Uterus (tissue), 4 donors: ENCODE results near the gene TMEM47. TPM values are rescaled to one million over a fixed set of nuclear protein-coding genes. Genes with fewer than 3 reads are reported as not detected.

Experiments
- DNase-seq, 2 donors: peaks; one replicate each; pipeline ENCODE4 v3.0.0-alpha.2; 2019 to 2020
- H3K27ac ChIP-seq, 2 donors: fragments of 200-600 bp; sonication (generic); 1 replicate in 1 of 2; 2 replicates in 1 of 2; pipeline ENCODE4 v1.5.1; 2016 to 2018
- H3K27me3 ChIP-seq, 2 donors: fragments of 200-600 bp; sonication (generic); one replicate each; pipeline ENCODE4 v1.5.1; 2018 to 2019; ENCODE audit warnings: control low read depth in 1 of 2
- H3K36me3 ChIP-seq, 2 donors: fragments of 200-600 bp; sonication (generic); one replicate each; pipeline ENCODE4 v1.5.1; 2019; ENCODE audit warnings: control low read depth in 1 of 2
- H3K4me1 ChIP-seq, 2 donors: fragments of 200-600 bp; sonication (generic); one replicate each; pipeline ENCODE4 v1.5.1; 2018 to 2019; ENCODE audit warnings: control low read depth in 1 of 2
- H3K4me3 ChIP-seq, 2 donors: fragments of 200-600 bp; sonication (generic); 1 replicate in 1 of 2; 2 replicates in 1 of 2; pipeline ENCODE4 v1.5.1; 2018 to 2019; ENCODE audit warnings: mild to moderate bottlenecking in 1 of 2
- H3K9me3 ChIP-seq, 2 donors: fragments of 200-600 bp; sonication (generic); one replicate each; pipeline ENCODE4 v1.5.1; 2019; ENCODE audit warnings: control low read depth in 1 of 2
- POLR2A ChIP-seq, 2 donors: fragments of 450-650 bp; IDR thresholded peaks; one replicate each; pipeline ENCODE4 v1.6.1; 2016; ENCODE audit warnings: antibody characterized with exemption in 2 of 2, mild to moderate bottlenecking in 1 of 2, moderate library complexity in 1 of 2
- intact Hi-C: fragments of 100-400 bp; cut with DNase I; formaldehyde crosslinking; loops from one replicate; pipeline ENCODE4 v1.15.1; 2023; ENCODE audit warnings: low total_unique reads
- total RNA-seq, 4 donors: library from RNA; depleted of rRNA in 3 of 4; stranded (reverse); fragments of >200 nt in 3 of 4; gene quantifications; one replicate each; pipeline versions ENCODE4 v1.1.0 to v1.2.4, GENCODE V29; 2014 to 2023
- TF ChIP-seq, protein P1 (sequence below), 4 experiments: fragments of 200-600 bp in 2 of 4; fragments of 450-650 bp in 2 of 4; sonication (generic) in 2 of 4; IDR thresholded peaks; one replicate each; pipeline ENCODE4 v1.5.1; 2016 to 2019; ENCODE audit warnings: antibody characterized with exemption in 4 of 4, mild to moderate bottlenecking in 2 of 4, moderate library complexity in 1 of 4
- donor health status: DM: yes; HTN: yes; CAD: no.

Gene TMEM47
- total RNA-seq, 4 donors from 2014 or later: 59.4 to 80.2 (median 74.5) TPM

- intact Hi-C loops: no loop called here
- TF ChIP-seq, protein P1, sequence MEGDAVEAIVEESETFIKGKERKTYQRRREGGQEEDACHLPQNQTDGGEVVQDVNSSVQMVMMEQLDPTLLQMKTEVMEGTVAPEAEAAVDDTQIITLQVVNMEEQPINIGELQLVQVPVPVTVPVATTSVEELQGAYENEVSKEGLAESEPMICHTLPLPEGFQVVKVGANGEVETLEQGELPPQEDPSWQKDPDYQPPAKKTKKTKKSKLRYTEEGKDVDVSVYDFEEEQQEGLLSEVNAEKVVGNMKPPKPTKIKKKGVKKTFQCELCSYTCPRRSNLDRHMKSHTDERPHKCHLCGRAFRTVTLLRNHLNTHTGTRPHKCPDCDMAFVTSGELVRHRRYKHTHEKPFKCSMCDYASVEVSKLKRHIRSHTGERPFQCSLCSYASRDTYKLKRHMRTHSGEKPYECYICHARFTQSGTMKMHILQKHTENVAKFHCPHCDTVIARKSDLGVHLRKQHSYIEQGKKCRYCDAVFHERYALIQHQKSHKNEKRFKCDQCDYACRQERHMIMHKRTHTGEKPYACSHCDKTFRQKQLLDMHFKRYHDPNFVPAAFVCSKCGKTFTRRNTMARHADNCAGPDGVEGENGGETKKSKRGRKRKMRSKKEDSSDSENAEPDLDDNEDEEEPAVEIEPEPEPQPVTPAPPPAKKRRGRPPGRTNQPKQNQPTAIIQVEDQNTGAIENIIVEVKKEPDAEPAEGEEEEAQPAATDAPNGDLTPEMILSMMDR (IDR thresholded peaks at IDR 0.05): no peak
- no peak for TF ChIP-seq POLR2A (IDR thresholded peaks at IDR 0.05)
- Histone ChIP-seq H3K36me3 (no peaks in the 10 kb centered on the region), H3K27ac (no peak overlapping the region), H3K4me1 (no peaks in the 10 kb centered on the region), H3K9me3 (no peaks in the 10 kb centered on the region), H3K27me3 (no peaks in the 10 kb centered on the region), H3K4me3 (no peak overlapping the region)
- DNase-seq: no peak
These were observed 32.7 kb downstream of the TMEM47 start for GRCh38 chrX:34624416-34624815.

DNA sequence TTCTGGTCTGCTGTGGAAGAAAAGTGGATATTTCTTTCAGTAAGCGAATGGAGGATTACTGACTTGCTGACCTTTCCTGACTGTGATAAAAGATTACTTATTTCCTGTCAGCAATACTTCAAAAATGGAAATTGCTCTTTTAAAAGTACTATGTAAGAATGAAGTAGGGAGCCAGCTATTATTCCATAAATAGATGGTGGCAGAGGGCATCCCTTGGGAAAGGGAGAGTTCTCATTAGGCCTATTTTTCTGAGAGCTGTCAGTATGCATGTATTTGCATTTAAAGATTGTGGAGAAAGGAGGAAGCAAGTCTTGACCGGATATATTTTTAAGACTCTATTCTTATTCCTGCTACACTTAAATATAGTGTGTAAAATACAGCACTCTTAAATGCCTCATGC lies 37.2 kb downstream of the TMEM47 start:
- H3K27ac ChIP-seq: no peak overlapping the region
- no peaks in the 10 kb centered on the region for H3K27me3 ChIP-seq
- DNase-seq: no peak
- intact Hi-C loops: no loop called here
- H3K36me3 ChIP-seq: no peaks in the 10 kb centered on the region
- TF ChIP-seq POLR2A (IDR thresholded peaks at IDR 0.05): no peak
- TF ChIP-seq, protein P1 (IDR thresholded peaks at IDR 0.05): no peak
- no peak overlapping the region for H3K4me3 ChIP-seq
- H3K9me3 ChIP-seq: no peaks in the 10 kb centered on the region
- H3K4me1 ChIP-seq: no peaks in the 10 kb centered on the region

GRCh38 chrX:34612036-34612435 lies 45.0 kb downstream of the TMEM47 start:
- no peaks in the 10 kb centered on the region for H3K9me3 ChIP-seq
- TF ChIP-seq POLR2A (IDR thresholded peaks at IDR 0.05): no peak
- TF ChIP-seq, protein P1 (IDR thresholded peaks at IDR 0.05): no peak
- no peak overlapping the region for H3K4me3 ChIP-seq
- no peaks in the 10 kb centered on the region for H3K27me3 ChIP-seq
- DNase-seq: no peak
- intact Hi-C loops: no loop called here
- H3K4me1 ChIP-seq: no peaks in the 10 kb centered on the region
- H3K36me3 ChIP-seq: no peaks in the 10 kb centered on the region
- no peak overlapping the region for H3K27ac ChIP-seq

- intact Hi-C loops: no loop called here
- no peak for TF ChIP-seq POLR2A (IDR thresholded peaks at IDR 0.05)
- TF ChIP-seq, protein P1 (IDR thresholded peaks at IDR 0.05): no peak
- Histone ChIP-seq H3K27me3 (no peaks in the 10 kb centered on the region), H3K4me3 (no peak overlapping the region), H3K4me1 (no peaks in the 10 kb centered on the region), H3K27ac (no peak overlapping the region), H3K9me3 (no peaks in the 10 kb centered on the region), H3K36me3 (no peaks in the 10 kb centered on the region)
- no peak for DNase-seq
These were observed 58.7 kb downstream of the TMEM47 start for GRCh38 chrX:34598362-34598761.

DNA sequence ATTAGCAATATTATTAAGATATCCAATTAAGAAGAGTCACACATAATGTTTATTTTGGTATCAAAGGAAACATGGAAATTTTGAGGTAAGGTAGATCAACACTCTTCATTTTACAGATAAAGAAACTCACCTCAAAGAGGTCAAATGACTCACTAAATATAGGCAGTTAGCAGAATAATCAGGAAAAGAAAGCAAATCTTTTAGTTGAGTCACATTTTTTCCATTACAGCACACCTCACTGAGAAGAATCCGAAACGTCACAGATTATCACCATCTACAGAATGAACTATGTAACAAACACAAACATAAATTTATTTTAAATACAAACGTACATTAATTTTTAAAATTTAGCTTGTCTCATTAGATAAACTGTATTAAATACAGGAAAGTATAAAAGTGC lies 70.1 kb downstream of the TMEM47 start:
- no peaks in the 10 kb centered on the region for H3K4me1 ChIP-seq
- TF ChIP-seq, protein P1 (IDR thresholded peaks at IDR 0.05): no peak
- intact Hi-C loops: no loop called here
- no peaks in the 10 kb centered on the region for H3K36me3 ChIP-seq
- no peak overlapping the region for H3K4me3 ChIP-seq
- H3K27ac ChIP-seq: no peak overlapping the region
- peaks cover 0 to 7% of the 10 kb centered on the region in 2 donors for H3K9me3 ChIP-seq
- DNase-seq: no peak
- no peaks in the 10 kb centered on the region for H3K27me3 ChIP-seq
